Sigmoid colon (tissue), 7 donors: ENCODE results near the gene NKIRAS2. TPM values are rescaled to one million over a fixed set of nuclear protein-coding genes. Genes with fewer than 3 reads are reported as not detected.

Source experiments
- DNase-seq: peaks from one replicate; pipeline ENCODE4 v3.0.0-alpha.2; 2019
- H3K27ac ChIP-seq, 4 donors: fragments of 200-600 bp; sonication (generic); one replicate each; pipeline ENCODE4 v1.5.1; 2016 to 2019; ENCODE audit warnings: mild to moderate bottlenecking in 1 of 4
- H3K27me3 ChIP-seq, 3 donors: fragments of 200-600 bp; sonication (generic); one replicate each; pipeline ENCODE4 v1.5.1; 2019; ENCODE audit warnings: mild to moderate bottlenecking in 1 of 3
- H3K36me3 ChIP-seq, 4 donors: fragments of 200-600 bp; sonication (generic); one replicate each; pipeline ENCODE4 v1.5.1; 2016 to 2019
- H3K4me1 ChIP-seq, 4 donors: fragments of 200-600 bp; sonication (generic); one replicate each; pipeline ENCODE4 v1.5.1; 2017 to 2019
- H3K4me3 ChIP-seq, 4 donors: fragments of 200-600 bp; sonication (generic); one replicate each; pipeline ENCODE4 v1.5.1; 2017 to 2019; ENCODE audit warnings: mild to moderate bottlenecking in 2 of 4, moderate library complexity in 1 of 4
- H3K9me3 ChIP-seq, 4 donors: fragments of 200-600 bp in 3 of 4; sonication (generic) in 3 of 4; one replicate each; pipeline versions ENCODE4 v1.5.1 to v1.6.1; 2013 to 2019
- CTCF ChIP-seq, 4 experiments: fragments of 450-650 bp in 3 of 4; fragments of 200-600 bp in 1 of 4; IDR thresholded peaks; one replicate each; pipeline ENCODE4 v1.5.1; 2016 to 2019; ENCODE audit warnings: antibody characterized with exemption in 4 of 4, mild to moderate bottlenecking in 3 of 4, moderate library complexity in 2 of 4
- EP300 ChIP-seq, 4 donors: sonication (generic); formaldehyde crosslinking; IDR thresholded peaks; one replicate each; pipeline ENCODE4 v1.6.1; 2017; ENCODE audit warnings: antibody characterized with exemption in 4 of 4
- POLR2A ChIP-seq, 2 donors: fragments of 450-650 bp; IDR thresholded peaks; one replicate each; pipeline ENCODE4 v1.6.1; 2016; ENCODE audit warnings: antibody characterized with exemption in 2 of 2, mild to moderate bottlenecking in 2 of 2, moderate library complexity in 2 of 2
- POLR2AphosphoS5 ChIP-seq, 4 donors: sonication (generic); formaldehyde crosslinking; IDR thresholded peaks; one replicate each; pipeline ENCODE4 v1.6.1; 2017; ENCODE audit warnings: antibody characterized with exemption in 4 of 4
- WGBS, 2 donors: extraction: QIAGEN DNeasy Blood & Tissue Kit; methylation state at CpG; one replicate each; pipeline ENCODE4 v1.1.7; 2013; 5-methylcytosine and 5-hydroxymethylcytosine counted together
- intact Hi-C: fragments of 100-400 bp; cut with DNase I; formaldehyde crosslinking; loops from one replicate; pipeline ENCODE4 v1.15.1; 2023
- polyA plus RNA-seq, 3 donors: library from polyadenylated mRNA; stranded (reverse); fragments of 200-250 nt; gene quantifications; one replicate each; pipeline ENCODE4 v1.2.3, GENCODE V29; 2013
- total RNA-seq, 4 donors: library from RNA; depleted of rRNA; stranded (reverse); fragments of >200 nt; gene quantifications; one replicate each; pipeline ENCODE4 v1.1.0, GENCODE V29; 2016
- donor health status: healthy with polysubstance abuse.
- donor health status: Bipolar disorder and iron deficiency.
- donor health status: healthy.

Gene NKIRAS2
- total and polyA plus RNA-seq, 7 donors: 28.5 to 35.4 (median 32.6) TPM

- Histone ChIP-seq H3K27me3 (peaks cover 0 to 40% (median 14%) of the 10 kb centered on the region in 3 donors), H3K36me3 (no peaks in the 10 kb centered on the region), H3K4me3 (peak overlapping the region; percentile 52 to 75 (median 66)), H3K9me3 (no peaks in the 10 kb centered on the region), H3K4me1 (peaks cover 0 to 16% (median 9%) of the 10 kb centered on the region in 4 donors), H3K27ac (peak overlapping the region in 1 of 4 donors; percentile 16)
- TF ChIP-seq POLR2A (IDR thresholded peaks at IDR 0.05) (no peak), EP300 (IDR thresholded peaks at IDR 0.05) (no peak), POLR2AphosphoS5 (IDR thresholded peaks at IDR 0.05) (no peak), CTCF (IDR thresholded peaks at IDR 0.05) (no peak)
- no peak for DNase-seq
- intact Hi-C loops: no loop called here
- WGBS, 2 donors: 2% methylated on average over 7 of the region's 7 CpGs
These were observed 30.0 kb downstream of the NKIRAS2 start for GRCh38 chr17:42049834-42050392.

GRCh38 chr17:42050393-42051012, 30.6 kb downstream of the NKIRAS2 start, which contains the start of gene C17orf113:
C17orf113 (minus strand) TSS chr17:42050601; CDS start chr17:42043376, 7,225 bp downstream.
- H3K36me3 ChIP-seq: no peaks in the 10 kb centered on the region
- peaks cover 0 to 16% (median 9%) of the 10 kb centered on the region in 4 donors for H3K4me1 ChIP-seq
- peak within 1 kb of the TSS; percentile 52 to 75 (median 66) for H3K4me3 ChIP-seq
- peaks cover 0 to 46% (median 14%) of the 10 kb centered on the region in 3 donors for H3K27me3 ChIP-seq
- peak within 1 kb of the TSS in 1 of 4 donors; percentile 16 for H3K27ac ChIP-seq
- 1 to 2% methylated on average over 65 of the region's 65 CpGs for WGBS, 2 donors
- intact Hi-C loops: no loop called here
- no peaks in the 10 kb centered on the region for H3K9me3 ChIP-seq
- peak; percentile 75 for DNase-seq
- no peak for TF ChIP-seq EP300 (IDR thresholded peaks at IDR 0.05)
- no peak for TF ChIP-seq CTCF (IDR thresholded peaks at IDR 0.05)
- no peak for TF ChIP-seq POLR2AphosphoS5 (IDR thresholded peaks at IDR 0.05)
- TF ChIP-seq POLR2A (IDR thresholded peaks at IDR 0.05): no peak

- Histone ChIP-seq H3K27ac (no peak overlapping the region), H3K27me3 (peaks cover 0 to 51% (median 14%) of the 10 kb centered on the region in 3 donors), H3K9me3 (no peaks in the 10 kb centered on the region), H3K4me1 (peaks cover 0 to 16% (median 9%) of the 10 kb centered on the region in 4 donors), H3K4me3 (peak overlapping the region in 3 of 4 donors; percentile 52 to 75 (median 67)), H3K36me3 (no peaks in the 10 kb centered on the region)
- no peak for DNase-seq
- TF ChIP-seq EP300 (IDR thresholded peaks at IDR 0.05) (no peak), POLR2A (IDR thresholded peaks at IDR 0.05) (no peak), CTCF (IDR thresholded peaks at IDR 0.05) (no peak), POLR2AphosphoS5 (IDR thresholded peaks at IDR 0.05) (no peak)
- WGBS, 2 donors: 44 to 69% methylated on average over 8 of the region's 8 CpGs
- intact Hi-C loops: no loop called here
These were observed 31.1 kb downstream of the NKIRAS2 start for GRCh38 chr17:42051013-42051400.

GRCh38 chr17:42051645-42052044, 31.8 kb downstream of the NKIRAS2 start:
- H3K4me1 ChIP-seq: peaks cover 0 to 16% (median 9%) of the 10 kb centered on the region in 4 donors
- 93 to 95% methylated on average over 7 of the region's 7 CpGs for WGBS, 2 donors
- H3K36me3 ChIP-seq: no peaks in the 10 kb centered on the region
- no peak overlapping the region for H3K27ac ChIP-seq
- no peak overlapping the region for H3K4me3 ChIP-seq
- TF ChIP-seq POLR2AphosphoS5 (IDR thresholded peaks at IDR 0.05): no peak
- TF ChIP-seq EP300 (IDR thresholded peaks at IDR 0.05): no peak
- TF ChIP-seq POLR2A (IDR thresholded peaks at IDR 0.05): no peak
- no peak for TF ChIP-seq CTCF (IDR thresholded peaks at IDR 0.05)
- intact Hi-C loops: no loop called here
- peaks cover 0 to 57% (median 14%) of the 10 kb centered on the region in 3 donors for H3K27me3 ChIP-seq
- no peaks in the 10 kb centered on the region for H3K9me3 ChIP-seq
- DNase-seq: no peak
